Activated CD4-positive, alpha-beta T cell treated with anti-CD3 and anti-CD28 coated beads, Interleukin-2, amount 50 U/mL, for 48 hours (primary cell): ENCODE results near the gene RAPGEF5.

Source experiments
- DNase-seq, 2 experiments: peaks; one replicate each; pipeline ENCODE4 v3.0.0-alpha.2; 2020

RAPGEF5 gene

GRCh38 chr7:22343612-22344011 is 13.3 kb downstream of the RAPGEF5 start:
- no peak for DNase-seq

- no peak for DNase-seq
Measured at GRCh38 chr7:22343071-22343470, 13.9 kb downstream of the RAPGEF5 start.

- no peak for DNase-seq
Measured at GRCh38 chr7:22339725-22340390, 17.1 kb downstream of the RAPGEF5 start.

GRCh38 chr7:22338877-22339276 is 18.1 kb downstream of the RAPGEF5 start:
- DNase-seq, result no peak

- no peak for DNase-seq
Measured at GRCh38 chr7:22338411-22338810, 18.5 kb downstream of the RAPGEF5 start.

- DNase-seq, result no peak
Measured at GRCh38 chr7:22333680-22334141, 23.2 kb downstream of the RAPGEF5 start.

GRCh38 chr7:22332461-22332870 is 24.5 kb downstream of the RAPGEF5 start:
- DNase-seq, result no peak

- DNase-seq, result no peak
Measured at GRCh38 chr7:22331704-22332103, 25.2 kb downstream of the RAPGEF5 start.

- DNase-seq, result no peak
Measured at GRCh38 chr7:22330903-22331302, 26.1 kb downstream of the RAPGEF5 start.

GRCh38 chr7:22329816-22330524 is 27.0 kb downstream of the RAPGEF5 start:
- DNase-seq, result no peak

GRCh38 chr7:22326181-22326580 is 30.8 kb downstream of the RAPGEF5 start:
- DNase-seq, result no peak

- DNase-seq, result no peak
Measured at GRCh38 chr7:22325671-22326070, 31.3 kb downstream of the RAPGEF5 start.

GRCh38 chr7:22323714-22324113 is 33.2 kb downstream of the RAPGEF5 start:
- no peak for DNase-seq

- no peak for DNase-seq
Measured at GRCh38 chr7:22320416-22320815, 36.5 kb downstream of the RAPGEF5 start.

GRCh38 chr7:22319424-22320403 is 37.2 kb downstream of the RAPGEF5 start:
- no peak for DNase-seq

- DNase-seq, result no peak
Measured at GRCh38 chr7:22318376-22318775, 38.6 kb downstream of the RAPGEF5 start.

GRCh38 chr7:22317632-22318031 is 39.3 kb downstream of the RAPGEF5 start:
- no peak for DNase-seq

GRCh38 chr7:22316914-22317313 is 40.0 kb downstream of the RAPGEF5 start:
- DNase-seq, result no peak

GRCh38 chr7:22307816-22308215 is 49.1 kb downstream of the RAPGEF5 start:
- DNase-seq, result no peak

GRCh38 chr7:22305706-22306105 is 51.2 kb downstream of the RAPGEF5 start:
- DNase-seq, result no peak

- no peak for DNase-seq
Measured at GRCh38 chr7:22302951-22303423, 54.0 kb downstream of the RAPGEF5 start.

- DNase-seq, result no peak
Measured at GRCh38 chr7:22302193-22302592, 54.8 kb downstream of the RAPGEF5 start.

- DNase-seq, result no peak
Measured at GRCh38 chr7:22301790-22302189, 55.2 kb downstream of the RAPGEF5 start.
